Breast epithelium (tissue), 3 donors: ENCODE measurements around the gene ATP23.

Source experiments
- POLR2A ChIP-seq: fragments of 450-650 bp; IDR thresholded peaks from one replicate; pipeline ENCODE4 v1.6.1; 2016; ENCODE audit warnings: antibody characterized with exemption, mild to moderate bottlenecking, moderate library complexity
- TF ChIP-seq, protein P1 (sequence below), 3 donors: fragments of 450-650 bp; IDR thresholded peaks; one replicate each; pipeline ENCODE4 v1.5.1; 2016 to 2017; ENCODE audit warnings: antibody characterized with exemption in 3 of 3, mild to moderate bottlenecking in 3 of 3, moderate library complexity in 3 of 3

DNA sequence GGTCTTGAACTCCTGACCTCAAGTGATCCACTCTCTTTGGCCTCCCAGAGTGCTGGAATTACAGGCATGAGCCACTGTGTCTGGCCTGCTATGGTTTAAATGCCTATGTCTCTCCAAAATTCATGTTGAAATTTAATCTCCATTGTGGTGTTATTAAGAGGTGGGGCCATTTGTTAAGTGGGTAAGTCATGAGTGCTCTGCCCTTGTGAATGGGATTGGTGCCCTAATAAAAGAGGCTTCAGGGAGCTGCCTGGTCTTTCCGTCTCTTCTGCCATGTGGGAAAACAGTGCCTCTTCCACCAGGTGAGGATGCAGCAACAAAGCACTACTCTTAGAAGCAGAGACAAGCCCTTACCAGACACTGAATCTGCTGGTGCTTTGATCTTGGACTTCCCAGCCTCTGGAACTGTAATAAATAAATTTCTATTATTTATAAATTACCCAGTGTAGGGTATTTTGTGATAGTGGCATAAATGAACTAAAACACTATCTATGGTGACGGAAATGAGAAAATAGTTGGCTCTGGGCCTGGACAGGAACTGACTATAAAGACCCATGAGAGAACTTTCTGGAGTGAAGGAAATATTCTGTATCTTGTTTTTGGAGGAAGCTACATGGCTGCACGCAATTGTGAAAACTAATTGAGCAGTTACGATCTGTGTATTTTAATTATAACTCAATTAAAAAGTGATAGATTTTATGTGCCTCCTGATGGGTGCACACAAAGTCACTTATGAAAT is 12.1 kb upstream of the ATP23 start:
- TF ChIP-seq, protein P1, sequence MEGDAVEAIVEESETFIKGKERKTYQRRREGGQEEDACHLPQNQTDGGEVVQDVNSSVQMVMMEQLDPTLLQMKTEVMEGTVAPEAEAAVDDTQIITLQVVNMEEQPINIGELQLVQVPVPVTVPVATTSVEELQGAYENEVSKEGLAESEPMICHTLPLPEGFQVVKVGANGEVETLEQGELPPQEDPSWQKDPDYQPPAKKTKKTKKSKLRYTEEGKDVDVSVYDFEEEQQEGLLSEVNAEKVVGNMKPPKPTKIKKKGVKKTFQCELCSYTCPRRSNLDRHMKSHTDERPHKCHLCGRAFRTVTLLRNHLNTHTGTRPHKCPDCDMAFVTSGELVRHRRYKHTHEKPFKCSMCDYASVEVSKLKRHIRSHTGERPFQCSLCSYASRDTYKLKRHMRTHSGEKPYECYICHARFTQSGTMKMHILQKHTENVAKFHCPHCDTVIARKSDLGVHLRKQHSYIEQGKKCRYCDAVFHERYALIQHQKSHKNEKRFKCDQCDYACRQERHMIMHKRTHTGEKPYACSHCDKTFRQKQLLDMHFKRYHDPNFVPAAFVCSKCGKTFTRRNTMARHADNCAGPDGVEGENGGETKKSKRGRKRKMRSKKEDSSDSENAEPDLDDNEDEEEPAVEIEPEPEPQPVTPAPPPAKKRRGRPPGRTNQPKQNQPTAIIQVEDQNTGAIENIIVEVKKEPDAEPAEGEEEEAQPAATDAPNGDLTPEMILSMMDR (IDR thresholded peaks at IDR 0.05) = no peak
- TF ChIP-seq POLR2A = no peak
